Measurements from ENCODE around the gene RHOD. TPM values are rescaled to one million over a fixed set of nuclear protein-coding genes. Genes with fewer than 3 reads are reported as not detected.
A peak's percentile ranks its signal among the peaks of the same experiment; 100 is the strongest.

Gene RHOD
- total RNA-seq, 4 donors from 2014 or later = 18.9 to 87.0 (median 24.4) TPM

DNA sequence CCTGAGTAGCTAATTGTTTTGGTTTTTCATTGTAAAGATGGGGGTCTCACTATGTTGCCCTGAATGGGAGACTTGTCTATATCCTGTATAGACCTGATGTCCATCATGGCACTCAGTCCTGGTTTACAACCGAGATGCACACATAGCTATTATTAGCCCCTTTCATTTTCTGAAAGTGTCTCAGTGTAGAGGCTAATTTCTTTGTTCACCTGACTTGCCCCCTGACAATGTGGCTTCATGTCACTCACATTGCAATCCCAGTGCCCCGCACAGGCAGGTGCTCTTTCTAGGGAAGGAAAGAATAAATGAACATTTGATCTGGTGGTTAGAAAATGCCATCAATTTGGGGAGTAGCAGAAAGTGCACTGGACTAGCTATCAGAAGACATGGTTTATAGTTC is 49.3 kb downstream of the RHOD start:
- in situ Hi-C loops (cut with MboI; ENCODE audit: low sequenced_read_pairs in 4 of 4) = no loop called here
- no peak for DNase-seq
- TF ChIP-seq POLR2A (IDR thresholded peaks at IDR 0.05) = no peak
- TF ChIP-seq, protein P1, sequence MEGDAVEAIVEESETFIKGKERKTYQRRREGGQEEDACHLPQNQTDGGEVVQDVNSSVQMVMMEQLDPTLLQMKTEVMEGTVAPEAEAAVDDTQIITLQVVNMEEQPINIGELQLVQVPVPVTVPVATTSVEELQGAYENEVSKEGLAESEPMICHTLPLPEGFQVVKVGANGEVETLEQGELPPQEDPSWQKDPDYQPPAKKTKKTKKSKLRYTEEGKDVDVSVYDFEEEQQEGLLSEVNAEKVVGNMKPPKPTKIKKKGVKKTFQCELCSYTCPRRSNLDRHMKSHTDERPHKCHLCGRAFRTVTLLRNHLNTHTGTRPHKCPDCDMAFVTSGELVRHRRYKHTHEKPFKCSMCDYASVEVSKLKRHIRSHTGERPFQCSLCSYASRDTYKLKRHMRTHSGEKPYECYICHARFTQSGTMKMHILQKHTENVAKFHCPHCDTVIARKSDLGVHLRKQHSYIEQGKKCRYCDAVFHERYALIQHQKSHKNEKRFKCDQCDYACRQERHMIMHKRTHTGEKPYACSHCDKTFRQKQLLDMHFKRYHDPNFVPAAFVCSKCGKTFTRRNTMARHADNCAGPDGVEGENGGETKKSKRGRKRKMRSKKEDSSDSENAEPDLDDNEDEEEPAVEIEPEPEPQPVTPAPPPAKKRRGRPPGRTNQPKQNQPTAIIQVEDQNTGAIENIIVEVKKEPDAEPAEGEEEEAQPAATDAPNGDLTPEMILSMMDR (IDR thresholded peaks at IDR 0.05 in 4 of 5, conservative IDR thresholded peaks at IDR 0.05 in 1 of 5) = no peak

DNA sequence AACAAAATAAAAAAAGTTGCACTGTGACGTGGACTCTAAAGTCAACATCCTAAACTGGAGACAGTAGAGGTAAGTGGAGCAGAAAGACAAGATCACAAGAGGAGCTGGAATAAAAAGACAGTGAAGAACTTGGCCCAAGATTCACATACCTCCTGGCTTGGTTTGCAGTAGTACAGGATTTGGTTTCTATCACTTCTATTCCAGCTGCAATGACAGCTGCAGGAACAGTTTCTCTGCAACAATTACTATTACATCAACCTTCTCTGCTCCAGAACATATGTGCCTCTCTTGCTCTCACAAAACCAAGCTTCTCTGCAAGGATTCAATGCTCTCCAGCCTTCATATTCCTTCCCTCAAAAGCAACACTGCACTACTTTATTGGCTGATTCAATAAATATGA is 54.6 kb downstream of the RHOD start:
- ATAC-seq (peak; percentile 97 to 98), DNase-seq (peak; percentile 15)
- Histone ChIP-seq H3K4me3 (no peak overlapping the region), H3K4me1 (peaks cover 13 to 18% of the 10 kb centered on the region in 2 donors), H3K27me3 (no peaks in the 10 kb centered on the region), H3K9me3 (no peaks in the 10 kb centered on the region), H3K36me3 (no peaks in the 10 kb centered on the region), H3K27ac (peak overlapping the region; percentile 27 to 57 (median 42))
- in situ Hi-C loops (cut with MboI; ENCODE audit: low sequenced_read_pairs in 4 of 4) (no loop called here), intact Hi-C loops (cut with DNase I; ENCODE audit: low total_unique reads) (loop anchor here (10.0 kb wide), 1 partner anchor 474 kb away; the partner anchor contains the start of gene GSTP1)
- TF ChIP-seq, protein P1 (IDR thresholded peaks at IDR 0.05 in 4 of 5, conservative IDR thresholded peaks at IDR 0.05 in 1 of 5) = no peak
- TF ChIP-seq POLR2A (IDR thresholded peaks at IDR 0.05) = no peak

More for the DNA sequence above, 49.3 kb downstream of the RHOD start:
- no peak for ATAC-seq
- H3K36me3 ChIP-seq = no peaks in the 10 kb centered on the region
- H3K4me3 ChIP-seq = no peak overlapping the region
- intact Hi-C loops (cut with DNase I; ENCODE audit: low total_unique reads) = no loop called here
- H3K9me3 ChIP-seq = no peaks in the 10 kb centered on the region
- no peaks in the 10 kb centered on the region for H3K27me3 ChIP-seq
- H3K27ac ChIP-seq = no peak overlapping the region
- H3K4me1 ChIP-seq = peaks cover 4% of the 10 kb centered on the region in 2 donors

DNA sequence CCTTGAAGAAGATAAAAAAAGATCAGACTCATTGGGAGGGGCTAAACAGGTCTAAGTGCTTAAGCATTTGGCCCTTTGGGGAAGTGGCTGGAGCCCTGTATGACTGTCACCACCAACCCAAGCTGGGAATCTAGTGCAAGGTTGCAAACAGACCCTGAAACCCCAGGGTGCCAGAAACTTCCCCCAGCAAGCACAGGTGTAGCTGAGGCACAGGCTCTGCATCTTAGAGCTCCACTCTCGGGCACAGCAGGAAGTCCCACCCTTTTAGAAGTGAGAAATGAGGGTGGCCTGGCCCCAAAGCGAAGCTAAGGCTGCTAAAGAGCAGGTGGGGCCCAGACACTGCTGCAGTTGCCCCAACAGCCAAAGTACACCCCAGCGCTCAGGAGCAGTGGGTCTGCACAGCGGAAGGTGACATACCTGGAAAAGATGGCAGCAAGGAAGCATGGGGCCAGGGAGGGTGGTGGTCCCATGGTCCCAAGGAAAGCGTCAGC is 56.6 kb downstream of the RHOD start:
- intact Hi-C loops (cut with DNase I; ENCODE audit: low total_unique reads) = loop anchor here (10.0 kb wide), 1 partner anchor 472 kb away; the partner anchor contains the start of gene GSTP1

DNA sequence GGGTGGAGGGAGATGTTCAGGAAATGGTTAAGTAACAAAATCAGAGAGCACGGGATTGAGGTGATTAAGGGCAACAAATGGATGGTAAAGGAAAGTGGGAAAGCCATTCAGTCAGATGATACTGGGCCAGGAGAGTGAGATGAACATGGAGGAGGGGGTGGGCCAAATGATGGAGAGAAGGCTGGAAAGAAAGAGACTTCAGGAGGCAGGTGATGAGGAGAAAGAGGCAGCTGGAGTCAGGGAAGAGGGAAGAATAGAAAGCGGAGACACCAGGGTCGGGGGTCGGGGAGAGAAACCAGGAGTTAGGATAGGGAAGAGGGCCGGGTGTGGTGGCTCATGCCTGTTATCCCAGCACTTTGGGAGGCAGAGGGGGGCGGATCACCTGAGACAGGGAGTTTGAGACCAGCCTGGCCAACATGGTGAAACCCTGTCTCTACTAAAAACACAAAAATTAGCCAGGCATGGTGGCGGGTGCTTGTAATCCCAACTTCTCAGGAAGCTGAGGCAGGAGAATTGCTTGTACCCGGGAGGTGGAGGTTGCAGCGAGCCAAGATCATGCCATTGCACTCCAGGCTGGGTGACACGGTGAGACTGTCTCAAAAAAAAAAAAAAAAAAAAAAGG is 57.7 kb downstream of the RHOD start:
- in situ Hi-C loops (cut with MboI; ENCODE audit: low sequenced_read_pairs in 4 of 4) = no loop called here
- intact Hi-C loops (cut with DNase I; ENCODE audit: low total_unique reads) = loop anchor here (10.0 kb wide), 1 partner anchor 470 kb away; the partner anchor contains the start of gene GSTP1

More for the DNA sequence above, 56.6 kb downstream of the RHOD start:
- ATAC-seq (no peak), DNase-seq (no peak)
- TF ChIP-seq, protein P1 (IDR thresholded peaks at IDR 0.05 in 4 of 5, conservative IDR thresholded peaks at IDR 0.05 in 1 of 5) = no peak
- TF ChIP-seq POLR2A (IDR thresholded peaks at IDR 0.05) = no peak
- no peaks in the 10 kb centered on the region for H3K36me3 ChIP-seq
- no peak overlapping the region for H3K27ac ChIP-seq
- H3K4me1 ChIP-seq = peaks cover 18% of the 10 kb centered on the region in 2 donors
- in situ Hi-C loops (cut with MboI; ENCODE audit: low sequenced_read_pairs in 4 of 4) = no loop called here
- no peaks in the 10 kb centered on the region for H3K27me3 ChIP-seq
- no peak overlapping the region for H3K4me3 ChIP-seq
- no peaks in the 10 kb centered on the region for H3K9me3 ChIP-seq

More for the DNA sequence above, 57.7 kb downstream of the RHOD start:
- ATAC-seq (no peak), DNase-seq (no peak)
- Histone ChIP-seq H3K27me3 (no peaks in the 10 kb centered on the region), H3K9me3 (no peaks in the 10 kb centered on the region), H3K36me3 (no peaks in the 10 kb centered on the region), H3K4me1 (peaks cover 18% of the 10 kb centered on the region in 2 donors), H3K4me3 (no peak overlapping the region), H3K27ac (no peak overlapping the region)
- no peak for TF ChIP-seq POLR2A (IDR thresholded peaks at IDR 0.05)
- TF ChIP-seq, protein P1 (IDR thresholded peaks at IDR 0.05 in 4 of 5, conservative IDR thresholded peaks at IDR 0.05 in 1 of 5) = no peak
